Hepatocyte (in vitro differentiated cells): ENCODE results near the gene SULT1A2. TPM values are rescaled to one million over a fixed set of nuclear protein-coding genes. Genes with fewer than 3 reads are reported as not detected.
"Not testable (repeated sequence)": the region's sequence is repeated elsewhere in the genome, so short reads cannot be mapped to it uniquely, and the experiment has no call there.

ENCODE experiments used
- DNase-seq: peaks from one replicate; pipeline ENCODE4 v3.0.0-alpha.2; 2016; ENCODE audit warnings: low spot score
- H2AFZ ChIP-seq: fragments of 200-600 bp; sonication (generic); 2 replicates; pipeline ENCODE4 v1.6.0; 2016; ENCODE audit warnings: antibody characterized with exemption, mild to moderate bottlenecking
- H3K27ac ChIP-seq: fragments of 200-600 bp; sonication (generic); 2 replicates; pipeline ENCODE4 v1.5.1; 2016; ENCODE audit warnings: mild to moderate bottlenecking
- H3K27me3 ChIP-seq: fragments of 200-600 bp; sonication (generic); 2 replicates; pipeline ENCODE4 v1.6.1; 2016
- H3K36me3 ChIP-seq: fragments of 200-600 bp; sonication (generic); replicated peaks from 2 replicates; pipeline ENCODE4 v1.5.1; 2016; ENCODE audit warnings: low read depth; ENCODE audit not compliant: insufficient read depth
- H3K4me1 ChIP-seq: fragments of 200-600 bp; sonication (generic); 2 replicates; pipeline ENCODE4 v1.5.1; 2016; ENCODE audit warnings: mild to moderate bottlenecking, moderate library complexity; ENCODE audit not compliant: insufficient read depth
- H3K4me2 ChIP-seq: fragments of 200-600 bp; sonication (generic); 2 replicates; pipeline ENCODE4 v1.6.0; 2016
- H3K4me3 ChIP-seq: fragments of 200-600 bp; sonication (generic); 2 replicates; pipeline ENCODE4 v1.5.1; 2016; ENCODE audit warnings: mild to moderate bottlenecking
- H3K79me2 ChIP-seq: fragments of 200-600 bp; sonication (generic); 2 replicates; pipeline ENCODE4 v1.6.0; 2017; ENCODE audit warnings: mild to moderate bottlenecking
- H3K9me2 ChIP-seq: fragments of 200-600 bp; sonication (generic); replicated peaks from 2 replicates; pipeline ENCODE4 v1.6.0; 2017; ENCODE audit warnings: mild to moderate bottlenecking; ENCODE audit not compliant: insufficient read depth
- H3K9me3 ChIP-seq: fragments of 200-600 bp; sonication (generic); 2 replicates; pipeline ENCODE4 v1.5.1; 2016; ENCODE audit warnings: low read depth, mild to moderate bottlenecking
- H4K20me1 ChIP-seq: fragments of 200-600 bp; sonication (generic); 2 replicates; pipeline ENCODE4 v1.6.0; 2016; ENCODE audit warnings: mild to moderate bottlenecking; ENCODE audit not compliant: insufficient read depth, poor library complexity, severe bottlenecking
- CTCF ChIP-seq: fragments of 200-600 bp; sonication (generic); IDR thresholded peaks from 2 replicates; pipeline ENCODE4 v1.5.1; 2016; ENCODE audit warnings: antibody characterized with exemption, mild to moderate bottlenecking; ENCODE audit not compliant: poor library complexity
- EZH2 ChIP-seq: fragments of 200-600 bp; sonication (generic); IDR thresholded peaks from 2 replicates; pipeline ENCODE4 v1.6.1; 2016; ENCODE audit warnings: antibody characterized with exemption, mild to moderate bottlenecking, borderline replicate concordance
- EZH2phosphoT487 ChIP-seq: fragments of 200-600 bp; sonication (generic); IDR thresholded peaks from one replicate; pipeline ENCODE4 v1.6.1; 2018; ENCODE audit warnings: antibody characterized with exemption, mild to moderate bottlenecking, low read depth, moderate library complexity; ENCODE audit not compliant: unreplicated experiment, severe bottlenecking
- WGBS: methylation state at CpG from one replicate; pipeline ENCODE4 v1.1.6; 2016; ENCODE audit warnings: low lambda C conversion rate; ENCODE audit errors: missing lambda C conversion rate; 5-methylcytosine and 5-hydroxymethylcytosine counted together
- polyA plus RNA-seq: library from polyadenylated mRNA; unstranded; fragments of >200 nt; fragmentation: Nextera tagmentation; extraction: Ambion mirVana; gene quantifications from 2 replicates; pipeline ENCODE4 v1.2.1, GENCODE V29; 2016
- total RNA-seq: library from RNA; depleted of rRNA; stranded (reverse); fragments of >200 nt; gene quantifications from 2 replicates; pipeline ENCODE4 v1.2.3, GENCODE V29; 2014

SULT1A2 gene
- 0.60 and 1.8 TPM in 2 replicates for total RNA-seq
- 3.6 and 4.5 TPM in 2 replicates for polyA plus RNA-seq

- no peaks in the 10 kb centered on the region for H4K20me1 ChIP-seq
- no peak for TF ChIP-seq CTCF
- TF ChIP-seq EZH2, result no peak
- no peak for TF ChIP-seq EZH2phosphoT487
- peak within 1 kb of the TSS; percentile 57 for H3K27ac ChIP-seq
- no peaks in the 10 kb centered on the region for H3K36me3 ChIP-seq
- no peaks in the 10 kb centered on the region for H3K9me2 ChIP-seq
- H2AFZ ChIP-seq, result no peak within 1 kb of the TSS
- H3K4me3 ChIP-seq, result no peak within 1 kb of the TSS
- no peaks in the 10 kb centered on the region for H3K27me3 ChIP-seq
- peaks cover 11% of the 10 kb centered on the region for H3K4me1 ChIP-seq
- H3K79me2 ChIP-seq, result no peaks in the 10 kb centered on the region
- peak; percentile 76 for DNase-seq
- peak within 1 kb of the TSS; percentile 14 for H3K4me2 ChIP-seq
- H3K9me3 ChIP-seq, result no peaks in the 10 kb centered on the region
- 22% methylated on average over 11 of the region's 11 CpGs for WGBS
Observed at GRCh38 chr16:28596840-28597691, at the start of gene SULT1A2. Gene SULT1A2, minus strand, starts transcription at chr16:28597050. Its CDS starts 1,120 bp downstream, at chr16:28595930.

- H3K27ac ChIP-seq, H3K79me2 ChIP-seq: not testable (repeated sequence)
Observed at GRCh38 chr16:28639959-28640358, 43.1 kb upstream of the SULT1A2 start.

GRCh38 chr16:28638359-28638758 is 41.5 kb upstream of the SULT1A2 start:
- H3K27ac ChIP-seq, H2AFZ ChIP-seq, H4K20me1 ChIP-seq, H3K36me3 ChIP-seq, DNase-seq, H3K79me2 ChIP-seq, H3K27me3 ChIP-seq, H3K4me3 ChIP-seq, H3K4me2 ChIP-seq, H3K9me2 ChIP-seq, H3K4me1 ChIP-seq, H3K9me3 ChIP-seq: not testable (repeated sequence)
- 100% methylated on average over 3 of the region's 5 CpGs for WGBS

More at GRCh38 chr16:28639959-28640358, 43.1 kb upstream of the SULT1A2 start:
- not testable (repeated sequence) for H3K9me2 ChIP-seq, H3K4me3 ChIP-seq, H3K36me3 ChIP-seq, H3K4me2 ChIP-seq, H3K9me3 ChIP-seq, H2AFZ ChIP-seq, DNase-seq, H3K27me3 ChIP-seq, H3K4me1 ChIP-seq, H4K20me1 ChIP-seq
- 86% methylated on average over 2 of the region's 2 CpGs for WGBS

GRCh38 chr16:28637765-28638164 is 40.9 kb upstream of the SULT1A2 start, which contains the start of gene NPIPB8:
Gene NPIPB8, plus strand, starts transcription at chr16:28638065. Its CDS starts 296 bp downstream, at chr16:28638361.
- H2AFZ ChIP-seq, H3K9me3 ChIP-seq, H3K9me2 ChIP-seq, DNase-seq, H3K4me1 ChIP-seq, H3K27me3 ChIP-seq, H3K79me2 ChIP-seq, H3K4me3 ChIP-seq, H4K20me1 ChIP-seq, H3K4me2 ChIP-seq, H3K27ac ChIP-seq, H3K36me3 ChIP-seq: not testable (repeated sequence)
- WGBS, result no CpG with 5 or more reads among the region's 1 CpG

- not testable (repeated sequence) for H3K79me2 ChIP-seq, H2AFZ ChIP-seq, DNase-seq, H3K27me3 ChIP-seq, H3K9me2 ChIP-seq, H3K36me3 ChIP-seq, H3K4me1 ChIP-seq, H3K4me3 ChIP-seq, H4K20me1 ChIP-seq, H3K4me2 ChIP-seq, H3K9me3 ChIP-seq
- peak overlapping the region; percentile 65 for H3K27ac ChIP-seq
- 48% methylated on average over 5 of the region's 5 CpGs for WGBS
Observed at GRCh38 chr16:28636093-28636823, 39.4 kb upstream of the SULT1A2 start.

- not testable (repeated sequence) for H3K4me3 ChIP-seq, H3K9me2 ChIP-seq, H3K36me3 ChIP-seq, H3K4me2 ChIP-seq, H3K79me2 ChIP-seq, H4K20me1 ChIP-seq, H3K9me3 ChIP-seq, H2AFZ ChIP-seq, DNase-seq, H3K27me3 ChIP-seq, H3K4me1 ChIP-seq, H3K27ac ChIP-seq
- WGBS, result 79% methylated on average over 5 of the region's 5 CpGs
Observed at GRCh38 chr16:28630905-28631304, 34.1 kb upstream of the SULT1A2 start.
